ENCODE results near the gene KRTAP2-2.

DNA sequence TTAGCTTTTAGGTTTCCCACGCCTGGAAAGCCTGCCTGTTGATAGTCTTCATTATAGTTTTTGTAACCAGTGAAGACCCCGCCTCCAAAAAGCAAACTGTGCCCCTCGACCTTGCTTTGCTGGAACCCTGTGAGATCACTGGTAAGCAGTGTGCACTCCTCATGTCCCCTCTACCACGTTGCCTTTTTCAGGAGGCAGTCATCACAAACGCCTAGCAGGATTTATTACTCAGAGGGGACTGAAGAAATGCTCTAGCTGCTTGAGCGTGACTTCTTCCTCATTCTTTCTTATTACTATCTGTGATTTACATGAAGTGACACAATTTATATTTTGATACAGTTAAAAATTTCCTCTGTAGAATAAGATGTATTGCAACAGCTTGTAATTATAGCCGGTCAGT lies 39.6 kb downstream of the KRTAP2-2 start:
- TF ChIP-seq, protein P1, sequence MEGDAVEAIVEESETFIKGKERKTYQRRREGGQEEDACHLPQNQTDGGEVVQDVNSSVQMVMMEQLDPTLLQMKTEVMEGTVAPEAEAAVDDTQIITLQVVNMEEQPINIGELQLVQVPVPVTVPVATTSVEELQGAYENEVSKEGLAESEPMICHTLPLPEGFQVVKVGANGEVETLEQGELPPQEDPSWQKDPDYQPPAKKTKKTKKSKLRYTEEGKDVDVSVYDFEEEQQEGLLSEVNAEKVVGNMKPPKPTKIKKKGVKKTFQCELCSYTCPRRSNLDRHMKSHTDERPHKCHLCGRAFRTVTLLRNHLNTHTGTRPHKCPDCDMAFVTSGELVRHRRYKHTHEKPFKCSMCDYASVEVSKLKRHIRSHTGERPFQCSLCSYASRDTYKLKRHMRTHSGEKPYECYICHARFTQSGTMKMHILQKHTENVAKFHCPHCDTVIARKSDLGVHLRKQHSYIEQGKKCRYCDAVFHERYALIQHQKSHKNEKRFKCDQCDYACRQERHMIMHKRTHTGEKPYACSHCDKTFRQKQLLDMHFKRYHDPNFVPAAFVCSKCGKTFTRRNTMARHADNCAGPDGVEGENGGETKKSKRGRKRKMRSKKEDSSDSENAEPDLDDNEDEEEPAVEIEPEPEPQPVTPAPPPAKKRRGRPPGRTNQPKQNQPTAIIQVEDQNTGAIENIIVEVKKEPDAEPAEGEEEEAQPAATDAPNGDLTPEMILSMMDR (IDR thresholded peaks at IDR 0.05; ENCODE audit: low read depth, low read length, poor library complexity, severe bottlenecking) = no peak
- no peak for TF ChIP-seq EZH2phosphoT487 (IDR thresholded peaks at IDR 0.05; ENCODE audit: borderline replicate concordance, low read length)
